Right lung (tissue), 5 donors: ENCODE measurements around the gene BBOF1. TPM values are rescaled to one million over a fixed set of nuclear protein-coding genes. Genes with fewer than 3 reads are reported as not detected.

Source experiments
- DNase-seq, 2 donors: peaks; one replicate each; pipeline ENCODE4 v3.0.0-alpha.2; 2013
- polyA plus RNA-seq, 5 donors: library from polyadenylated mRNA; unstranded; fragments of 120-200 nt; gene quantifications; one replicate each; pipeline versions ENCODE4 v1.2.1 to v1.2.3, GENCODE V29; 2013; ENCODE audit warnings: inconsistent platforms in 1 of 5, low replicate concordance in 1 of 5; ENCODE audit not compliant: insufficient read length in 5 of 5, insufficient read depth in 1 of 5

The BBOF1 gene
- polyA plus RNA-seq, 5 donors, result 13.1 to 35.2 (median 15.5) TPM

DNA sequence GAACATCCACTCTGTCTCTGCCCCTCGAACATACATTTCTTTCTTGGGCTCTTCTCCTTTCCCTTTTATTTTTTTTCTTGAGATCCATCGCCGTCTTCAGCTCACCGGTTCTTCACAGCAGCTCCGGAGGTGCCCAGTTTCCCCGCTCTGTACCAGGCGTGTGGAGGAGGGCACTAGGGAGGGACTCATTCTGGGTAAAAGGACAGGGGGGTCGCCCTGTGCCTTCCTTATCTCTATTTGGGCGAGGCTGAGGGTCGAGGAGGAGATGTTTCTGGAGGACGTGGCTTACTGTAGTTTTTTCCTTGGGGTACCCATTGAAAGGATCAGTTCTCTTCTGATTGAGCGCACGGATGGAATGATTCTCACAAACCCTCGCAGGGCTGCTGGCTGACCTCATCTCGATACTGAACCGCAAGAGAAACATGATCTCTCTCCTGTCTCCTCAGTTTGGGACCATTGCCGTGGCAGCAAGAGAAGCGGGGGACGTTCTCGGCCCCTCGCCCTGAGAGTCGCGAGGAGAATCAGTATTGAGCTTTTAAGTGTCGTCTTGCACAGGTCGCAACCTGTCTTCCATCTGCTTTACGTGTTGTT lies 66.0 kb downstream of the BBOF1 start:
- no peak for DNase-seq

DNA sequence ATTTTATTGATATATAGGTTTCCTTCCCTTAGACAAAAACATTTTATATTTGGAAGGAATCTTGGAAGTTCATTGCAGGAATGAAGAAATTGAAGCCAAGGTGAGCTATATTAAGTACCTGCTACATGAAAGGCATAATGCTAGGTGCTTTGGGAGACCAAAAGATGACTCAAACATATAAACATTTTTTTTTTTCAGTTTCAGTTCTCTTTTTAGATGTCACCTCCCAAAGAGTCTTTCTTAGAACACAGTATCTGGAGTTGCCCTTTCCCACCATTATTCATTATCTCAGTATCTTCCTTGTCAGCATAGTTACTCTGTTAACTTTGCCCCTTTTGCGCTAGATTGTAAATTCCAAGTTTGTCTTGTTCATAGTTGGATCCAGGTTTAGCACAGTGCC lies 66.7 kb downstream of the BBOF1 start:
- no peak for DNase-seq

DNA sequence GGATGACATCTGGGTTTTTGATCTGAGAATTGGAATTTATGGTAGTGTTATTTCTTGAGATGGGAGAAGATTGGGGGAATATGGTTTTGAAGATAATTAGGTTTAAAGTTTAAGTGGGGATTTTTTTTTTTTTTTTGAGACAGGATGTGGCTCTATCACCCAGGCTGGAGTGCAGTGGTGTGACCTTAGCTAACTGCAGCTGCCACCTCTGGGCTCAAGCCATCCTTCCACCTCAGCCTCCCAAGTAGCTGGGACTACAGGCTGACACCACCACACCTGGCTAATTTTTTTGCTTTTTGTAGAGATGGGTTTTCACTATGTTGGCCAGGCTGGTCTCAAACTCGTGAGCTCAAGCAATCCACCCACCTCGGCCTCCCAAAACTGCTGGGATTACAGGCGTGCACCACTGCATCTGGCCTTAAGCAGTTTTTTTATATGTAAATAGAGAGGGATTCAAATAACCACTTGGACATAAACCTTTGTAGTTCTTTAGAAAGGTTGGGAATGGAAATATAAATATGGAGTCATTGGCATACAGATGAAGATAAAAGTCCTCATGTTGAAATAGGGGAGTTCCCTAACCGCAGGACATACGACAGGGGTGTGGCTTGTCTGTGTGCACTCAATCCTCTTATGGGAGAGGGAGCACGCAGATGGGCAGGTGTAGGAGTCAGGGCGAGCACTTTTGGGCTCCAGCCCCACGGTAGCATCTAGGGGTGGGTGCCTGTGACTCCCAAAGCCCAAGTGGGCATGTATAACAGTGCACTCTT lies 70.3 kb downstream of the BBOF1 start:
- no peak for DNase-seq

DNA sequence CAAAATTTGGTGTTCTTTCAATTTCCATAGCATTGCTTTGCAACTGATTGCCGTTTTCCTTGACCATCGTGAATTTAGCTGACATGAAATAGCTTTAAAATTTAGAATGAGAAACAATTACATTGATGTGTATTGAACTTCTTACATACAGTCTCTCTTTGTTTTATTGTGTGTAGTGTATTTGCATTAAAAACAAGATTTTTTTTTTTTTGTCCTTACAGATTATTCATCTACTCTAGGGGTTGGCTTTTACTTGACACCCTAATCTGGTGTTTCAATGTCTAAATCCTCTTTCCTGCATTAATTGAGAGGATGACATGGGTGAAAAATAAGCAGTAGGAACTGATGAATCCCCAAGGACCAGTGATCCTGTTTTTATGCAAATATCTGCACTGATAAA lies 86.2 kb downstream of the BBOF1 start:
- no peak for DNase-seq

DNA sequence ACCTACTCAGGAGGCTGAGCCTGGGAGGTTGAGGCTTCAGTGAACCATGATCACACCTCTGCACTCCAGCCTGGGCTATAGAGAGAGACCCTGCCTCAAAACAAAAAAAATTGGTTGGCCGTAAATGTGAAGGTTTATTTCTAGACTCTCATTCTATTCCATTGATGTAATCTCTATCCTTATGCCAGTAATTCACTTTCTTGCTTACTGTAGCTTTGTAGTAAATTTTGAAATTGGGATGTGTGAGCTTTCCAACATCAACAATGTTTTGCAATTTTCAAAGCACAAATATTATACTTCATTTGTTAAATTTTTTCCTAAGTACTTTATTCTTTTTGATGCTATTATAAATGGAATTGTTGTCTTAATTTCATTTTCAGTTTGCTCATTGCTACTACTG lies 90.2 kb downstream of the BBOF1 start:
- DNase-seq, result no peak

DNA sequence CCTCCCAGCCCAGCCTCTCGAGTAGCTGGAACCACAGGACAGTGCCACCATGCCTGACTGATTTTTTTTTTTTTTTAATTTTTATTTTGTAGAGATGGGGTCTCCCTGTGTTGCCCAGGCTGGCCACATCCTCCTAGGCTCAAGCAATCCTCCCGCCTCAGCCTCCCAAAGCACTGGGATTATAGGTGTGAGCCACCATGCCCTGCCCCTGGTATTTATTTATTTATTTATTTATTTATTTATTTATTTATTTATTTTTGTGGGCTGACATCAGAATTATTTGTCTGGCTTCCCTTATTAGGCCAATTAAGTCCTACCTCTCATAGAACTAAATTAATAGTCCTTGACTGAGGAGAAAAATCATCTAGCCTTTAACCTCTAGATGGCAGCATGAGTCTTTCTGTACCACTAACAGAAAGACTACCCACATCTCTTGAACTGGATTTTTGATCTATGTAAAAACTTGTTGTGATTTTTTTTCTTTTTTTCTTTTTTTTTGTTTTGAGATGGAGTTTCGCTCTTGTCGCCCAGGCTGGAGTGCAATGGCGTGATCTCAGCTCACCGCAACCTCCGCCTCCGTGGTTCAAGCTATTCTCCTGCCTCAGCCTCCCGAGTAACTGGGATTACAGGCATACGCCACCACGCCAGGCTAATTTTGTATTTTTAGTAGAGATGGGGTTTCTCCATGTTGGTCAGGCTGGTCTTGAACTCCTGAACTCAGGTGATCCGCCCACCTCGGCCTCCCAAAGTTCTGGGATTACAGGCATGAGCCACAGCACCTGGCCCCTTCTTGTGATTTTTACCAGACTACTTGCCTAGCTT lies 92.5 kb downstream of the BBOF1 start:
- DNase-seq, result peak; percentile 20 to 36

Other genes with a start within 250 kb of the BBOF1 start
- gene PTGR2, start 167.5 kb upstream of the BBOF1 start, polyA plus RNA-seq, result 10 to 100 TPM; 10.2 to 18.0 (median 15.1) TPM
- gene ZNF410, start 132.5 kb upstream of the BBOF1 start, polyA plus RNA-seq, result 10 to 100 TPM; 44.6 to 55.3 (median 48.1) TPM
- gene FAM161B, start 69.3 kb upstream of the BBOF1 start, polyA plus RNA-seq, result 10 to 100 TPM; 10.6 to 14.9 (median 13.3) TPM
- 10 to 100 TPM; 27.2 to 32.7 (median 31.8) TPM for gene COQ6, start 69.0 kb upstream of the BBOF1 start, polyA plus RNA-seq
- 10 to 100 TPM; 13.7 to 18.2 (median 15.4) TPM for gene ENTPD5, start 61 bp upstream of the BBOF1 start, polyA plus RNA-seq
- 10 to 100 TPM; 17.8 to 31.7 (median 29.2) TPM for gene ALDH6A1, start 65.1 kb downstream of the BBOF1 start, polyA plus RNA-seq
- 10 to 100 TPM; 12.7 to 19.7 (median 15.3) TPM for gene LIN52, start 65.6 kb downstream of the BBOF1 start, polyA plus RNA-seq
- not detected for gene VSX2, start 220.1 kb downstream of the BBOF1 start, polyA plus RNA-seq